Measurements from ENCODE around the gene FBN2.

The FBN2 gene

DNA sequence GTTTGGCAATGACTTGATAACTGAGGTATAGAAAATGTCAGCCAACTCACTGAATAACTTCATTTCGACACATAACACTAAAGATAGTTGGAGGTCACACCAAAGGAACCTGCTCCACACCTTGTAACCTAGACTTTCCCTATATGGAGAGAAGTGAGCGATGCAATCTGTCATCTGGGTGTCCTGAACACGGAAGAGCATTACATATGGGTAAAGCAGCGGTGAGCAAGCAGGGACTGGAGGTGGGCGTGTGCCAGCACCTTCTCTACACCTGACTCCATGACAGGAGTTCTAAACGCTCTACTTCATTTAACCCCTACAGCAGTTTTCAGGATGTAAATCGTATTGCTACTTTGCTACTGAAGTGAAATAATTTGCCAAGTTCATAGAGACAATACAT, 301.7 kb downstream of the FBN2 start:
- Histone ChIP-seq H3K36me3 (ENCODE audit: control insufficient read depth, insufficient read depth, low read length) (no peaks in the 10 kb centered on the region), H3K9me3 (ENCODE audit: control insufficient read depth, insufficient read depth, low read length) (no peaks in the 10 kb centered on the region)

DNA sequence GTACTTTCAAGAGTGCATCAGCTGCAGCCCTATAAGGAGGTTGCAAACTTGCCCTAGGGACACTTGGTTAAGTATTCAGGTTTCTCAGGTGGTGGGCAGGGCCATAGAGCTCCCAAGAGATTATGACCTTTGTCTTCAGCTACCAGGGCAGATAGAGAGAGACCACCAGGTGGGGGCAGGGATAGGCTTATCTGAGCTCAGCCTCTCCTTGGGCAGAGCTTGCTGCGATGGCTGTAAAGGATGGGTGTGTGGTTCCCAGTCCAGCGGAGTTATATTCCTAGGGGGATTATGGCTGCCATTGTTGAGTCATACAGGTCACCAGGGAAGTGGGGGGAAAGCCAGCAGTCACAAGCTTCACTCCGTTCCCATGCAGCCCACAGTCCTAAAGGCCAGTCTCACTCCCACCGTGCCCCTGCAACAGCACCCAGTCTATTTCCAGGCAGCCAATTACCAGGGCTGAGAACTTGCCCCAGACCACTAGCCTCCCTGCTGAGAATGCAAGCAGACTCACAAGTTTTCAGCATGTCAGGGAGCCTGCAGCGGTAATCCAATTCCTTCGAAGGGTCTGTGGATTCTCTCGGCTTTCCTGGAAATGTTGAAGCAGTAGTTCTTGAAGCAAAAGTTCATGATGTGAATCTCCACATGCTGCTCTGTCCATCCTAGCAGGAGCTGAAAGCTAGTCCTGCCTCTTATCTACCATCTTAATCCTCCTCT, 303.0 kb downstream of the FBN2 start:
- H3K9ac ChIP-seq (ENCODE audit: low read depth, low read length) = no peak overlapping the region
- no peak overlapping the region for H3K4me3 ChIP-seq (ENCODE audit: low read depth, low read length)
- no peaks in the 10 kb centered on the region for H3K36me3 ChIP-seq (ENCODE audit: control insufficient read depth, insufficient read depth, low read length)
- H3K9me3 ChIP-seq (ENCODE audit: control insufficient read depth, insufficient read depth, low read length) = no peaks in the 10 kb centered on the region
- no peaks in the 10 kb centered on the region for H3K4me1 ChIP-seq (ENCODE audit: control insufficient read depth, insufficient read depth, low read length)
- H3K27me3 ChIP-seq (ENCODE audit: control insufficient read depth, insufficient read depth, low read length) = no peaks in the 10 kb centered on the region

More for the DNA sequence above, 301.7 kb downstream of the FBN2 start:
- no peak overlapping the region for H3K9ac ChIP-seq (ENCODE audit: low read depth, low read length)
- no peak overlapping the region for H3K4me3 ChIP-seq (ENCODE audit: low read depth, low read length)
- H3K4me1 ChIP-seq (ENCODE audit: control insufficient read depth, insufficient read depth, low read length) = no peaks in the 10 kb centered on the region
- H3K27me3 ChIP-seq (ENCODE audit: control insufficient read depth, insufficient read depth, low read length) = no peaks in the 10 kb centered on the region

DNA sequence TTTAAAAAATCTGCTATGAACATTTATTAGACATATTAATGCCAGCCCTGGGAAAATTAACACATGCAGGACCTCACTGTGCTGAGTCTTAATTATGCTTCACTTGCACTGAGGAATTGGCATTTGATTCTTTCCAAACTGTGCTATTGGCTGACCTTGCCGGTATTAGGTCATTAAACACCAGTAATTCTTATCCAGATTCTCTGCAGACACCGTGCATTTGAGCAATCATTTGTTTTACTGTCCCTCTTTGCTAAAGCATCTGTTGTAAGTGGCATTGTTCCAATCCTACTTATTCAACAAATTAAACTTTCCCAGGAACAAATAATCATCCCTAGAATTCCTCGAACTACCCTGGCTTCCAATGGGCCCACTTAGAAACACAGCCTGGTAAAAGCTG, 309.5 kb downstream of the FBN2 start:
- Histone ChIP-seq H3K36me3 (ENCODE audit: control insufficient read depth, insufficient read depth, low read length) (no peaks in the 10 kb centered on the region), H3K9ac (ENCODE audit: low read depth, low read length) (no peak overlapping the region), H3K9me3 (ENCODE audit: control insufficient read depth, insufficient read depth, low read length) (no peaks in the 10 kb centered on the region), H3K4me1 (ENCODE audit: control insufficient read depth, insufficient read depth, low read length) (no peaks in the 10 kb centered on the region), H3K27me3 (ENCODE audit: control insufficient read depth, insufficient read depth, low read length) (no peaks in the 10 kb centered on the region), H3K4me3 (ENCODE audit: low read depth, low read length) (no peak overlapping the region)

DNA sequence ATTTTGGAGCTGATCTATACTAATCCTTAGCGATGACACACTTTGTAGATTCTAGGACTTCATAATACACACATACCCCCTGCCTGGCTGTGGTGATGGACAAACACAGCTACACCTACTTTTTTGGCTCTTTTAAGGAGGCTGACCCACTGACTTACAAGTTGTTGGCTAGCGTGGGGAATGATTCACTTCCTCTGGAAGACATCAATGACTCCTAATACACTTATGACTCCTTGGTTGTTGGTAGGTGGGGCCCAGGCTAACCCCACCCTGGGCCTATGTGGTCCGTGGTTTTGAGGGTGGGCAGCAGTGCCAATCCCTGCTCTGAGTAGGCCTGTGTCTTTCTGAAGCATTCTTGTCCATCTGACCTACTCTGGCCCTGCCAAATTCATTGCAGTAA, 310.0 kb downstream of the FBN2 start:
- Histone ChIP-seq H3K27me3 (ENCODE audit: control insufficient read depth, insufficient read depth, low read length) (no peaks in the 10 kb centered on the region), H3K36me3 (ENCODE audit: control insufficient read depth, insufficient read depth, low read length) (no peaks in the 10 kb centered on the region), H3K4me3 (ENCODE audit: low read depth, low read length) (no peak overlapping the region), H3K9me3 (ENCODE audit: control insufficient read depth, insufficient read depth, low read length) (no peaks in the 10 kb centered on the region), H3K9ac (ENCODE audit: low read depth, low read length) (no peak overlapping the region), H3K4me1 (ENCODE audit: control insufficient read depth, insufficient read depth, low read length) (no peaks in the 10 kb centered on the region)

DNA sequence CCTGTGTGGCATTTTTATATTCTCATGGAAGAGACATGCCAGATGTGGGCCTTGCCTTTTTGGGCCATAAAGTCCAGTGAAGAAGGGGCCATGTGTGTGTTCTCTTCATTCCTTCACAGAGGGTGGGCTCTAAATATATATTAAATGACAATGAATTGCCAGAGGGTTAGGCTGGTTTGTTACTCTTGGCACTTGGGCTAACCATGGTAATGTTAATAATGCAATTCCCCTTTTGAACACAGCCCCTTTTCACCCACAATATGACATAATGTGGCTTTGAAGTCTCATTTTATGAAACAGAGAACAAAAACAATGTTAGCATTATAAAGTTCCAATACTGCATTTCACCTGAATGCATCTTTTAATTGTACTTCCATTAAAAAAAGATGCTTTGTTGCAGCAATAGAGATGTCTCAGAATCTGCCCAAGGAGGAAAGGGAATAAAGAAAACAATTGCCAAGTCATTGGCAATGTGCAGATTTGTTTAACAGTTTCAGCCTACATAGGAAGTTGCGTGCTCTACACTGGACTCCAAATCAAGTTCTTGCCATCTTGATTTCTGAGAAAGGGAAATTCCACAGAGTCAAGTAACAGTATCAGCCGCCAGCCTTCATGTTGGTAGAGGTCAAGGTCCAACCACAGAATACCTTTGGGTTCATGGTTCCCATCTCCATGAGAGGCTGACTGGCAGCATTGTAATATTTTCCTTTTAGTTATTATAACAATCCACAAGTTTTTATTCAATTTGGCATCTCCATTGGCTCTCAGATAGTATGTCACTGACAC, 312.6 kb downstream of the FBN2 start:
- Histone ChIP-seq H3K9me3 (ENCODE audit: control insufficient read depth, insufficient read depth, low read length) (no peaks in the 10 kb centered on the region), H3K9ac (ENCODE audit: low read depth, low read length) (no peak overlapping the region), H3K27me3 (ENCODE audit: control insufficient read depth, insufficient read depth, low read length) (no peaks in the 10 kb centered on the region), H3K4me3 (ENCODE audit: low read depth, low read length) (no peak overlapping the region), H3K36me3 (ENCODE audit: control insufficient read depth, insufficient read depth, low read length) (no peaks in the 10 kb centered on the region), H3K4me1 (ENCODE audit: control insufficient read depth, insufficient read depth, low read length) (no peaks in the 10 kb centered on the region)

DNA sequence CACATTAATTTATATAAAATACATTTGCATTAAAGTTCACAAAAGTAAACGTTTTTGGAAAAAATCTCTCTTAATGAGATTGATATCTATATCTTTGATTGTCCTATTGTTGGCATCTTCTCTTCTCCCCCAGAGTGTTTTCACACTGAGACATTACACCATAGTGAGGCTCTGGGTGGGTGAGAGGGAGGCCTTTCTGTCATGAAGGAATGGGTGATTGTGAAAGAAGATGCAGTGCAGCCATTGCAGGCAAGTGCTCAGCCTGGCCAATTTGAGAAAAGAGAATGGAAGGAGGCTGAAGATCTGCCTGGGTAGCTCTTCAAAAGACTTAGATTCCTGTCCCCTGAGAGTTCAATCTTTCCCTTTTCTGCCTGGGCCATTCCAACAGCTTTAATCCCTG, 313.7 kb downstream of the FBN2 start:
- no peaks in the 10 kb centered on the region for H3K9me3 ChIP-seq (ENCODE audit: control insufficient read depth, insufficient read depth, low read length)
- H3K36me3 ChIP-seq (ENCODE audit: control insufficient read depth, insufficient read depth, low read length) = no peaks in the 10 kb centered on the region
- H3K4me1 ChIP-seq (ENCODE audit: control insufficient read depth, insufficient read depth, low read length) = no peaks in the 10 kb centered on the region
- H3K27me3 ChIP-seq (ENCODE audit: control insufficient read depth, insufficient read depth, low read length) = no peaks in the 10 kb centered on the region
- H3K9ac ChIP-seq (ENCODE audit: low read depth, low read length) = no peak overlapping the region
- no peak overlapping the region for H3K4me3 ChIP-seq (ENCODE audit: low read depth, low read length)

DNA sequence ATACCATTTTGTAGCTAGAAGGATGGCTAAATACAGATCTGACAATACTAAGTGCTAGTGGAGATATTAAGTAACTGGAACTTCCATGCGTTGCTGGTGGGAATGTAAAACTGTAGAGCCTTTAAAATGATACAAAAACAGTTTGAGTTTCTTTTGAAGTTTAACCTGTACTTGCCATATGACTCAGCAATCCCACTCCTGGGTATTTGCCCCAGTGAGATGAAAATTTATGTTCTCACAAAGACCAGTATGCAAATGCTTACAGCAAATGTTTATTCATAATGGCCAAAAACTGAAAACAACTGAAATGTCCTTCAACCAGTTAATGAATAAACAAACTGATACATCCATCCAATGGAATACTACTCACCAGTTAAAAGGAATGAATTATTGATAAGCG, 317.2 kb downstream of the FBN2 start:
- no peaks in the 10 kb centered on the region for H3K9me3 ChIP-seq (ENCODE audit: control insufficient read depth, insufficient read depth, low read length)
- no peaks in the 10 kb centered on the region for H3K36me3 ChIP-seq (ENCODE audit: control insufficient read depth, insufficient read depth, low read length)
- no peaks in the 10 kb centered on the region for H3K27me3 ChIP-seq (ENCODE audit: control insufficient read depth, insufficient read depth, low read length)
- H3K4me3 ChIP-seq (ENCODE audit: low read depth, low read length) = no peak overlapping the region
- no peak overlapping the region for H3K9ac ChIP-seq (ENCODE audit: low read depth, low read length)
- no peaks in the 10 kb centered on the region for H3K4me1 ChIP-seq (ENCODE audit: control insufficient read depth, insufficient read depth, low read length)

DNA sequence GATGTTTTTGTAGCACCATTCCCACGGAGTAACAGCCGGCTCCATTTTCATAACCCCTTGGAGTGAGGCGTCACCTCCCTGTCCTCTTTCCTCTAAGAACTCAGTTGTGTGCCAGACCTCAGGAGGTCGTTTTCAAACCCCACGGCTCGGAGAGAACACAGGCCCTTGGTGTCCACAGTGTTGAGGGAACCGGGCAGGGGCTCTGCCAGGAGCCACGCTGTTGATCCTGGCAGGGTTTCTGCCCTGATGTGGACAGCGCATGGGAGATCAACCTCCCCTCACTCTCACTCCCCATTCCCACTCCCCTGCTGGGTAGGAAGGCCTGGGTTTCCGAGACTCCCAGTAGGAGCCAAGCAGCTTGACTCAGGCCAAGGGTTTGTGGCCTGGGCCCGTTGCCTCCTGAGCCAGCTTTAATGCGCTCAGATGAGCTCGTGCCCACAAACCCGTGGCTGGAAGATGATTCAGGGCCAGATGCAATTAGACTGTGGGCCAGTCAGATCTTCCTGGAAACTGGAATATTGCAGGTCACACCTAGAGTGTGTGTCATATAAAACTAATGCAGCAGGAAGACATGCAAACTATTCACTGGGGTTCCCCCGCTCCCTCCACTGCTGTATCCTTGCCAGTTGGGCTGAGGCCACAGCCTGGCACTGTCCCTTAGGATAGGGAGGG, 321.0 kb downstream of the FBN2 start:
- Histone ChIP-seq H3K4me3 (ENCODE audit: low read depth, low read length) (no peak overlapping the region), H3K36me3 (ENCODE audit: control insufficient read depth, insufficient read depth, low read length) (no peaks in the 10 kb centered on the region), H3K9ac (ENCODE audit: low read depth, low read length) (no peak overlapping the region), H3K9me3 (ENCODE audit: control insufficient read depth, insufficient read depth, low read length) (no peaks in the 10 kb centered on the region), H3K27me3 (ENCODE audit: control insufficient read depth, insufficient read depth, low read length) (no peaks in the 10 kb centered on the region), H3K4me1 (ENCODE audit: control insufficient read depth, insufficient read depth, low read length) (no peaks in the 10 kb centered on the region)

DNA sequence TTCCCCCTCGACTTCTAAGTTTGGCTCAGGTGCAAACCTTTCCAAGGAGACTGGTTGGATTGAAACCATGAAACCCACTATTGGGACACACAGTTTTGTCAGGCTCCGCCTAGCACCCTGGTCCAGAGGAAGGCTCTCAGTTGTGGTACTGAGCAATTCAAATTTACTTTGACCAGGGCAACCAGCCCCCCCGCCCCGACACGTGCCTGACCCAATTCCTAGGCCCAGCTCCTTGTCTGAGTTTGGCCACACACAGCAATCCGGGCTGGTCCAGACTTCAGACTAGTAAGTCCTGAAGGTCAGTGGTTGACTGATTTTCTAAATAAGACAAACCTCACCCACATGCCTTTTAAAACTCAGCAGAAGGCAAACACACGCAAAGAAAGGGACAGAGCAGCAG, 321.8 kb downstream of the FBN2 start:
- Histone ChIP-seq H3K9me3 (ENCODE audit: control insufficient read depth, insufficient read depth, low read length) (no peaks in the 10 kb centered on the region), H3K9ac (ENCODE audit: low read depth, low read length) (no peak overlapping the region), H3K4me1 (ENCODE audit: control insufficient read depth, insufficient read depth, low read length) (no peaks in the 10 kb centered on the region), H3K27me3 (ENCODE audit: control insufficient read depth, insufficient read depth, low read length) (no peaks in the 10 kb centered on the region), H3K4me3 (ENCODE audit: low read depth, low read length) (no peak overlapping the region), H3K36me3 (ENCODE audit: control insufficient read depth, insufficient read depth, low read length) (no peaks in the 10 kb centered on the region)

DNA sequence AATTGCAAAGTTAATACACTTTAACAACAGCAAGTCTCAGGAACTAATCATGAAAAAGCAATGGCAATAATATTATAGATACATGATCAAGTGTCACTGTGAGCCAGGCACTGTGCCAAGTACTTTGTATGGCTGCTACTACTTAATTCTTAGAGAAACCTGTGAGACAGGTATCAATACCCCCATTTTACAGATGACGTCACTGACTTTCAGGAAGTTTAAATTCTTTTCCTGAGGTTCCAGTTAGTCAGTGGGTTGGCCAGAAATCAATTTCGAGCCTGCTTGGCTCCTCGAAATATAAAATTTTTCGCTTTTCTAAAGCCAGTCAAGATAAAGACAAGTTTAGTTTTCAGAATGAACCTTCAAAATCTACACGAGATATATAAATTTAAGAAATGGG, 324.2 kb downstream of the FBN2 start:
- Histone ChIP-seq H3K36me3 (ENCODE audit: control insufficient read depth, insufficient read depth, low read length) (no peaks in the 10 kb centered on the region), H3K9me3 (ENCODE audit: control insufficient read depth, insufficient read depth, low read length) (no peaks in the 10 kb centered on the region), H3K4me3 (ENCODE audit: low read depth, low read length) (no peak overlapping the region), H3K4me1 (ENCODE audit: control insufficient read depth, insufficient read depth, low read length) (no peaks in the 10 kb centered on the region), H3K27me3 (ENCODE audit: control insufficient read depth, insufficient read depth, low read length) (no peaks in the 10 kb centered on the region), H3K9ac (ENCODE audit: low read depth, low read length) (no peak overlapping the region)

DNA sequence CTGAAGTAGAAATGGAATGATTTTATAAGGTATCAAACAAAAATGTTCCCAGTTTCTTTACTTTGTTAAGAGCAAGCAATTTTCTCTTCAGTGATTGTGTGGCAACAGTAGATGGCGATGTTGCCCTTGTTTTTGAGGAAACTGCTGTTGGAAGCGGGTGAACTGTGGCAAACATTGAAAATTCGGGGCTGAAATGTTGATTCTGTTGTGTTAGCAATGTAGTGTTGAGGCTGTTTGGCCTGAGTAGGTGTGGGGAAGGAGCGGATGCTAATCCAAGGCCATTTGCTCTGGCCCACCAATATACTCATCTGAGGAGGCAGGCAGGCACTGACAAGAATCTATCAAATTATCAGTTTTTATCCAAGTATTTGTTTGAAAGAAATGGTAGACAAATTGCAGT, 324.7 kb downstream of the FBN2 start:
- H3K9me3 ChIP-seq (ENCODE audit: control insufficient read depth, insufficient read depth, low read length) = no peaks in the 10 kb centered on the region

More for the DNA sequence above, 324.7 kb downstream of the FBN2 start:
- H3K27me3 ChIP-seq (ENCODE audit: control insufficient read depth, insufficient read depth, low read length) = no peaks in the 10 kb centered on the region
- H3K9ac ChIP-seq (ENCODE audit: low read depth, low read length) = no peak overlapping the region
- no peak overlapping the region for H3K4me3 ChIP-seq (ENCODE audit: low read depth, low read length)
- H3K4me1 ChIP-seq (ENCODE audit: control insufficient read depth, insufficient read depth, low read length) = no peaks in the 10 kb centered on the region
- H3K36me3 ChIP-seq (ENCODE audit: control insufficient read depth, insufficient read depth, low read length) = no peaks in the 10 kb centered on the region

All from iPS-15b (cell line).